GM12878 (cell line): ENCODE data around the gene PSMD3.

Source experiments
- CBX3 ChIP-seq: fragments of 200-600 bp; sonication (generic); IDR thresholded peaks from 2 replicates; pipeline ENCODE4 v1.6.1; 2016; ENCODE audit warnings: low read depth, borderline replicate concordance
- CBX5 ChIP-seq: sonication (generic); IDR thresholded peaks from 2 replicates; pipeline ENCODE4 v1.6.1; 2016; ENCODE audit warnings: low read depth, moderate library complexity, mild to moderate bottlenecking, inconsistent platforms
- CTCF ChIP-seq, 3 experiments: IDR thresholded peaks in 2 of 3; conservative IDR thresholded peaks in 1 of 3; 2 replicates each; pipeline ENCODE4 v1.5.1; 2011; ENCODE audit warnings: low read depth in 3 of 3, low read length in 3 of 3, mild to moderate bottlenecking in 3 of 3, control low read depth in 2 of 3, moderate library complexity in 2 of 3, inconsistent platforms in 1 of 3, mixed read lengths in 1 of 3; ENCODE audit not compliant: control insufficient read depth in 2 of 3, insufficient read depth in 1 of 3; ENCODE audit errors: extremely low read depth in 1 of 3
- POLR2AphosphoS5 ChIP-seq: IDR thresholded peaks from 2 replicates; pipeline ENCODE4 v1.6.1; 2011; ENCODE audit warnings: mild to moderate bottlenecking, low read length, inconsistent platforms

DNA sequence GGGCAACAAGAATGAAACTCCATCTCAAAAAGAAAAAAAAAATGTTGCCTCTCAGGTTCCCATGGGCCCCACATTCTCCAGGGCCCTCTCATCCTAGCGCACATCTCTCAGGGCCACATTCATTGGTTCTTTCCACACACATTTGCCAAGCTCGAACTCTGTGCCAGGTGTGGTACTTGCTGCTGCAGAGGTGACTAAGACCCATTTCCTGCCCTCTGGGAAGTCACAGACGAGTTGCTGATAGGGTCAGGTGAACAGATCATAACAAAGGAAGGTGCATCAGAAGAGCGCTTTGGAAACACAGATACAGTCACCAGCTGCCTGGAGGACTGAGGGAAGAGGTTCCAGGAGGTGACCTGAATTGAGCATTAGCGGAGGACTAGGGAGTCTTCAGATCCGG, 16.8 kb upstream of the PSMD3 start:
- TF ChIP-seq CBX5, result no peak
- no peak for TF ChIP-seq POLR2AphosphoS5
- no peak for TF ChIP-seq CTCF (IDR thresholded peaks at IDR 0.05 in 2 of 3, conservative IDR thresholded peaks at IDR 0.05 in 1 of 3; ENCODE audit: control insufficient read depth in 2 of 3, extremely low read depth in 1 of 3, insufficient read depth in 1 of 3, low read depth in 3 of 3, low read length in 3 of 3)
- no peak for TF ChIP-seq CBX3
